GM19328 (cell line): ENCODE data around the gene IGFBP7.

Experiments
- ATAC-seq: cut with Tn5 transposase; IDR thresholded peaks from one replicate; pipeline ENCODE4 v1.9.1; 2021; ENCODE audit warnings: mild to moderate bottlenecking, moderate library complexity; ENCODE audit not compliant: unreplicated experiment

Gene IGFBP7

DNA sequence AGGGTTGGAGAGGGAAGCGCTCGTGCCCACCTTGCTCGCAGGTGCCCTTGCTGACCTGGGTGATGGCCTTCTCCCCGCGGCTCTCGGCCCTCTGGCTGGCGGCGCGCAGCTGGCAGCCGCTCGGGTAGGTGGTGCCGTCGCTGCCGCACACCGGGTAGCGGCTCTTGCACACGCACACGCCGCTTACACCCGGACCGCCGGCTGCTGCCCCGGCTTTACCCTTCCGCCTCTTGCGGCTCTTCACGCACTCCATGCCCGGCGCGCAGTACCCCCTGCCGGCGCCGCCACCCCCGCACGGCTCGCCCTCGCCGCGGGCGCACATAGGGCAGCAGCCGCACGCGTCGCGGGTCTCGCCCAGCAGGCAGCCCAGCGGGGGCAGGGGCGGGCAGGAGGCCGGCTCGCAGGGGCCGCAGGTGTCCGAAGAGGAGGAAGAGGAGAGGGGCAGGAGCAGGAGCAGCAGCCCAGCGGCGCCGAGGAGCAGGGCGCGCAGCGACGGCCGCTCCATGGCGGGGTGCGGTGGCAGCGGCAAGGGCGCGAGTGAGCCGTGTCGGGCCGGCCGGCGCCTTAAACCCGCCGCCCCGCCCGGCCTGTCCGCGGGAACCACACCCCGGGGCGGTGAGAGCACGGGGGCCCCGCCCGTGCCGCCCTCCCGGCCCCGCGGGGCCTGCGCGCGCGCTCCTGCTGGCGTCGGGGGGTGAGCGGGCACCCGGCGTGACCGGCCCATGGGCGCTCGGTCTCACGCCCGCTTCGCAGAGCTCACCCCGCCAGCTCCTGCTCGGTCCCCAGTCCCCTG, at the start of gene IGFBP7:
Gene IGFBP7 (minus strand): TSS at position 539 of the 793 bp plus-strand sequence. CDS start 34 bp downstream, at position 505.
- no peak for ATAC-seq

DNA sequence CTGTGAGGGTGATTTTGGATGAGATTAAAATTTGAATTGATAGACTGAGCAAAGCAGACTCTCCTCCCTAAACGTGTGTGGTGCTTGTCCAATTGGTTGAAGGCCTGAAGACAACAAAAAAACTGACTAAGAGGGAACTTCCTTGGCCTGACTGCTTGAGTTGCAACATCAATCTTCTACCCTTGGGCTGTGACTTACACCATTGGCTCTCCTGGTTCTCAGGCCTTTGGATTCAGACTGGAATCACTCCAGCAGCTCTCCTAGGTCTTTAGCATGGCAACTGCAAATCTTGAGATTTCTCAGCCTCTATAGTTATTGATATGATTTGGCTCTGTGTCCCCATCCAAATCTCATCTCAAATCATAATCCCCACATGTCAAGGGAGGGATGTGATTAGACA, 49.7 kb upstream of the IGFBP7 start:
- ATAC-seq = no peak

GRCh38 chr4:57158762-57159161, 48.6 kb upstream of the IGFBP7 start:
- ATAC-seq = no peak

DNA sequence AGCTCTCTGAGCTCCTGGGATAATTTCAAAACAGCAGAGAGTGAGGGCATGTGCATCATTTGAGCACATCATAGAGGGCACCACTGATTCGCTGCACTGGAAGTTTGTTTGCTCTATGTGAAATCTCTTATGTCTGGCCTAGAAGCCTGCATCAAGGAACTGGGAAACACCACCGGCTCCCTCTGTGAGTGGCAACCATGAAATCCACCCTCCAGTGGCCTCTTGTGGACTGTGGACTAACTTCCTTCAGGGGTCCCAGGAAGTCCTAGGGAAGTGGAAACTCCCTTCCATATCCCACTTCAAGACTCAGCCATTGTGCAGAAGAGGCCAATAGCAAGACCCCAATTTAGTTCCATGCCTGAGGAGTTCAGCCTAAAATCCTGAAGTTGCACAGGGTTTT, 48.0 kb upstream of the IGFBP7 start:
- no peak for ATAC-seq

GRCh38 chr4:57157596-57158137, 47.5 kb upstream of the IGFBP7 start:
- ATAC-seq = no peak

DNA sequence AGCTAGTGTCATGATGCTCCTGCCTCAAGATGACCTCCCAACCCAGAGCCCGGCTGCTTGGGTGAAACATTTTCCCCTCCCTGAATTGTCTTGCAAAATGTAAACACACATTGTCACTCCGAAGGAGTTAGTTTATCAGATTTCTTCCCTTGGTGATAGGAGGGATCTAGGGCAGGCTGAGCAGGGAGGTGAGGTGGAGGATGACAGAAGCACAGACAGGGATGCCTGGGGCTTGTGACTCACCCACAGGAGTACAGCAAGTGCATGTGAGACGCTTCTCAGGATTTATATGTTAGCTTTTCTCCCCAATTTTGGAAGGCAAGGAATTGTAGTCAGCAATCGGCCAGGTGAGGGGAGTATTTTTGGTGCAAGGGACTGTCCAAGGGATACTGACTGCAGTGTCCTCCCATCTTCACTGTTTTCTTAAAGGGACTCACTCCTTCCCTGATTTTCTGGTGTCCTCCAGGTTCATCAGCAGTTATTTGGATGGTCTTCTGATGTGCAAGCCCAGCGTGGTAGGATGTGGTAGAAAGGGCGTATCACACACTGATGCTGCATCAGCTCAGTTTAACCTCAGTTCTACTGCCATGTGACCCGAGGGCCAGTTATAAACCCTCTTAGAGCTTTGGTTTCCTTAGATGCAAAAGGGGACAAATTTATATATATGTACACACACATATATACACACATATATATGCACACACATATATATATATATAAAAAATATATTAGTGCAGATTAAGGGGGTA, 46.2 kb upstream of the IGFBP7 start:
- ATAC-seq = no peak

- no peak for ATAC-seq
Measured at GRCh38 chr4:57154926-57155325, 44.7 kb upstream of the IGFBP7 start.

DNA sequence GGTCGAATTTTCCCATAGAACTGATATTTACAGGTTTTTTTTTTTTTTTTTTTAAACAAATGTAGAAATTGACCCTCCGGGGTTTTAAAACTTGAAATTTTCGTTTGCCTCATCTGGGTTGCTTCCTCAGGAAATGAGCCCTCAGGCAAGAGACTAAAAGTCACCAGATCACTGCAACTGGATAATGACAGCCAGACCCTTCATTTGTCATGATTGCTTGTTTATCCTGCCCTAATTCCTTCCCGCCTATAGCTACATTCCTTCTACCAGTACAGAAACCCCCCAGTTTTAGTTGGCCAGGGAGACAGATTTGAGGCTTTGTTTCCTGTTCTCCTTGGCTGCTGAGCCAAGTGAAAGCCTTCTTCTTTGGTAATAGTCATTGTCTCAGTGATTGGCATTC, 44.0 kb upstream of the IGFBP7 start:
- no peak for ATAC-seq

DNA sequence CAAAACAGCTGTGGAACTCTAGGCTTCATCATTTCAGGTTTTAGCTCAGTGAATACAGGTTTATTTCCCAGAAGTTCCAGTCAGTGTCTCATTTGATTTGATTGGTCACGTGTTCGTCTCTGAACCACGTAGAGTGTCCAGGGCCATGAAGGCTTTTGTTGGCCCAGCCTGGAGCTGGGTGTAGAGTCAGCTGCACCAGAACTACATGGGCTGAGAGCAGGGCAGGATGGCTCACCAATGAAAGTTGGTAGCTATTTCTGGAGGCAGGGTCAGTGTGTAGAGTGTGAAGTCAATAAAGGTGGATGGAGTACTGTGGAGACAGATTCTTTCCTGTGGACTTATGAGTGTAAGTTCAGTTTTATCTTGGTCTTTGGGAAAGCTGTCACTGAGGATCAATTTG, 43.0 kb upstream of the IGFBP7 start:
- no peak for ATAC-seq

- no peak for ATAC-seq
Measured at GRCh38 chr4:57151481-57151880, 41.3 kb upstream of the IGFBP7 start.

GRCh38 chr4:57149833-57150232, 39.6 kb upstream of the IGFBP7 start:
- ATAC-seq = no peak

DNA sequence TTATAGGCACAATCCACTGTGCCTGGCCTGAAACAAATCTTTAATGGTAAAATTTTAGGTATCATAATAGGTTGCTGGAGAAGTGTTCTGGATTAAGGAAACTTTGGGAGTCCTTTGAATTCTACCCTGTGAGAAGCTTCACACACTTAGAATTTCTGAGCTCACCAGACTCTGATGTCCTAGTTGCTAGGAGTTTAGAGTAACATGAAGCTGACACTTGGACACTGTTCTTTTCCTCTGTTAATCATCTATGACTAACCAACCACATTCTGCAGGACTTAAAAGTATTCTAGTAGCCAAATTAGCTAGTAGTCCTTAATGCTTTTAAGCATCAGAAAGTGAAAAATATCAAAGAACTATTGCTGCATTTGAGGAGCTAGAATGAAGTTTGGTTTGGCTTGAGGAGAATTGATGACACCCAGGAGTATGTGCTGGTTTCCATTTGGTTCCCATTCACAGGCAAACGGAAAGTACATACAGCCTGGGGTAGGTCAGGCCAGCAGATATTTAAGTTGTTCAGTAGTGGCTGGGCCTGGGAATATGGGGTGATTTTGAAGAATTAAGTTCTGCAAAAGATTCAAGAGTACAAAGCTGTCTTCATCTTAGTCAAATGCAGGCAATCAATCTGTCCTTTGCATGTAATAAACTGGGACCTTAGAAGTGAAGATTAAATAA, 38.8 kb upstream of the IGFBP7 start:
- ATAC-seq = no peak

DNA sequence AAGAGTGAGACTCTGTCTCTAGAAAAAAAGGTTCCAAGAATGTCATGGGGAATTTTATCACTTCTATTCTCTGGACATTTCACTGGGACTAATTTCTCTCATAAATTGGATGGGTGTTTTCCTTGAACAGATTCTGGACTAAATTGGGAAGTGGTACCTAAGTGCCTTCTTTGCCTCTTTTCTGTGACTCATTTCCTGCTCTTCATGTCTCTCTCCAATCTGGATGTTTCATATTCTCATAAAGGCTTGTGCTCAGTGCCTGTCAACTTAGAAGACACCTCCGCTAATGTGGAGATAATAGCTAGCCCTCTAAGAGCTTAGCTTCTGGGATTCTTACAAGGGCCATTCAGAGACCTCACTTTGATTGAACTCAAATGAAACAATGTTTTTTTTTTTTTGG, 38.0 kb upstream of the IGFBP7 start:
- no peak for ATAC-seq

GRCh38 chr4:57147335-57148060, 37.3 kb upstream of the IGFBP7 start:
- ATAC-seq = no peak

DNA sequence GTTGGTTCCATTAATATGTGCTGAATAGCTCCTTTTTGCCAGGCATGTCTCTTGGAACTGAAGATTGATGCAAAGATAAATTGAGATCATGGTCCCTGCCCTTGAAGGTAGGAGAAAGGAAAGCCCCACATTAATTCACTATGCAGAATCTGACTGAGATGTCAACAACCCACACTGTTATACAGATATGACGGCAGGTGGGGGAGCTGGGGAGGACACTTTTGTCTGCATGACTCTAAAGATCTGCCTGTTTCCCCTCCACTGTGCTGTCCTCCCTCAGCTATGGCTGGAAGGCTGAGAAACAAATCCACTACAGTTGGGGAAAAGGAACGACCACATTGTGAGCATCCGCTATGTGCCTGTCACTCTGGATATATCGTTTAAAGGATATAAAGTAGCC, 36.3 kb upstream of the IGFBP7 start:
- no peak for ATAC-seq

- no peak for ATAC-seq
Measured at GRCh38 chr4:57144466-57144865, 34.3 kb upstream of the IGFBP7 start.

- ATAC-seq = no peak
Measured at GRCh38 chr4:57139783-57140182, 29.6 kb upstream of the IGFBP7 start.

- no peak for ATAC-seq
Measured at GRCh38 chr4:57137261-57137660, 27.1 kb upstream of the IGFBP7 start.

GRCh38 chr4:57136281-57136680, 26.1 kb upstream of the IGFBP7 start:
- no peak for ATAC-seq

GRCh38 chr4:57132743-57133137, 22.6 kb upstream of the IGFBP7 start:
- ATAC-seq = no peak
